Right cardiac atrium (tissue), 5 donors: Measurements from ENCODE around the gene LMLN. TPM values are rescaled to one million over a fixed set of nuclear protein-coding genes. Genes with fewer than 3 reads are reported as not detected.

Source experiments
- ATAC-seq, 2 donors: fragments of 200-7000 bp; cut with Tn5 transposase; one replicate each; pipeline versions ENCODE4 v1.8.0 to v1.9.1; 2020; ENCODE audit warnings: moderate library complexity in 2 of 2, mild to moderate bottlenecking in 1 of 2
- DNase-seq, 3 donors: peaks; one replicate each; pipeline ENCODE4 v3.0.0-alpha.2; 2020
- H3K27ac ChIP-seq: one replicate; pipeline ENCODE4 v1.5.1; 2013; ENCODE audit warnings: mild to moderate bottlenecking, low read length, control low read depth, moderate library complexity
- H3K27me3 ChIP-seq: one replicate; pipeline ENCODE4 v1.6.1; 2013; ENCODE audit not compliant: control insufficient read depth, insufficient read depth
- H3K4me1 ChIP-seq: one replicate; pipeline ENCODE4 v1.6.1; 2013; ENCODE audit warnings: low read length; ENCODE audit not compliant: control insufficient read depth, insufficient read depth
- H3K4me3 ChIP-seq: one replicate; pipeline ENCODE4 v1.5.1; 2013; ENCODE audit warnings: low read length, control low read depth
- H3K9me3 ChIP-seq: one replicate; pipeline ENCODE4 v1.6.1; 2013; ENCODE audit warnings: low read length; ENCODE audit not compliant: control insufficient read depth
- WGBS: extraction: QIAGEN DNeasy Blood & Tissue Kit; methylation state at CpG from one replicate; pipeline ENCODE4 v1.1.7; 2013; 5-methylcytosine and 5-hydroxymethylcytosine counted together
- intact Hi-C, 4 donors: fragments of 100-400 bp; cut with DNase I; formaldehyde crosslinking; loops; one replicate each; pipeline versions ENCODE4 v1.11.0 to v1.14.0; 2022 to 2023
- polyA plus RNA-seq: library from polyadenylated mRNA; stranded (reverse); fragments of 200-250 nt; gene quantifications from one replicate; pipeline ENCODE4 v1.2.3, GENCODE V29; 2013
- total RNA-seq, 4 donors: library from RNA; stranded (reverse); fragmentation: NEBNext Ultra II Directional; extraction: Animal tissue kit (Norgen Biotek cat#: 25700); gene quantifications; one replicate each; pipeline ENCODE4 v1.2.1, GENCODE V29; 2021
- donor health status: healthy with polysubstance abuse.
- donor health status: DM: no; HTN: yes; CAD: no.
- donor health status: DM: no; HTN: no; CAD: no.
- donor health status: DM: no; HTN: yes; CAD: no; lungs with severe emphysema.
- donor health status: DM: yes; HTN: yes; CAD: no.

LMLN gene
- total and polyA plus RNA-seq, 5 donors, result 2.6 to 7.9 (median 6.4) TPM

DNA sequence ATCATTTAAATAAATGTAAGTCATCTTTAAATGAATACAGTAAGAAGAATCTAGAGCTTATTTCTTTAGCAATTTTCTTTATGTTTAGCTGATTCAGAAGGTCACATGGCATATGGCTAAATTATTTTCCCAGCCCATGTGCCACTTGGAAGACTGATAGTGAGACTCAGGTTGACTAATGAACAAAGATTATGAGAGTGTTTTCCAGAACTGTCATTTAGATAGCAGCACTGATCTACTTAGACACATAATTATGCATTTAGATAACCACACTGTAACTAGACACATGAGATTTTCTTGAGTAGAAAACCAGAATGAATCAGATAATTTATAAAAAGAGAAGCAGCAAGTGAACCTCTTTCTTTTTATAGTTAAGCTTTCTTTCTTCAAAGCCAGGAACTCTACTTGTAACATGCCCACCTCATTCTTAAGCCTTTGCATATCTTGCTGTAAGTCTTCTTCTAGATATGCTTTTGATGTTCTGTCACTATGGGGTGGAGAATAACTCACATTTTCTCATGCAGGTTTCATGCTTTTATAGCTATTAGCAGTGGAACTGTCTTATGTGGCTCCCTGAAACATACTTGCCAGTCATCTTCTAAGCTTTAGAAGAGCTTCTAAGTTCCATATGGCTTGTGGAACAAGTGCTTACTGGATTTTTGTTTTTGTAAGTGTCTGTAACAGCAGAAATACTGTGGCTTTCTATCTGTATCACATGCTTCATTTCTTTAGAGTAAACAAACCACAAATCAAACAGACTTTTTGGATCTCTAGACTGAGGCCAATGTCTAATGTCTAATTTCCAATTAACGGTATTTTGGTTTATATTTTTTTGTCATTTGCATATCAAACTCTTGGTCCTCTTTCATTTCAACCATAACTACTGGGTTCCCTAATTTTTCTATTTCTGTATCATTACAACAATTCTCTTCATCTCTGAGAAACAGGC, 101.4 kb downstream of the LMLN start:
- WGBS, result 95% methylated on average over 1 of the region's 1 CpG
- no peak for ATAC-seq

DNA sequence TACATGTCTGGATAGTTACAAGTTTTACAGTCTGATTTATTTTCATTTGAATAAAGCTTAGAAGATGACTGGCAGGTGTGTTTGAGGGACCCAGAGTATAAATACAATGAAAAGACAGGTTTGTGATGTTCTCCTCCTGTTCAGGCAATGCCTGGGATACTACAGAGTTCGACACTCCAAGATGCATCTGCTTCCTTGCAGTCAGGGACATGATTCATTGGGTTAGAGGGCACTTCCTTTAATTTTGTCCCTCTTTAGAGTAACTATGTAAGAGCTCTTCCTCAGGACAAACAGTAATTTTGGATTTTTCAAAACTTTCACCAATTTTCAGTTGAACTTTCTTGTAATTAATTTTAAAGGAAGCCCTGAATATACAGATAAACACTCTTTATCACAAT, 102.0 kb downstream of the LMLN start:
- Histone ChIP-seq H3K27me3 (peaks cover 2% of the 10 kb centered on the region), H3K9me3 (no peaks in the 10 kb centered on the region), H3K4me1 (no peaks in the 10 kb centered on the region), H3K4me3 (no peak overlapping the region), H3K27ac (no peak overlapping the region)
- DNase-seq (no peak), ATAC-seq (no peak)
- intact Hi-C loops, result no loop called here
- WGBS, result 46% methylated on average over 1 of the region's 1 CpG

More for the DNA sequence above, 101.4 kb downstream of the LMLN start:
- no peak for DNase-seq
- H3K4me1 ChIP-seq, result no peaks in the 10 kb centered on the region
- intact Hi-C loops, result no loop called here
- H3K27me3 ChIP-seq, result peaks cover 2% of the 10 kb centered on the region
- no peak overlapping the region for H3K4me3 ChIP-seq
- H3K27ac ChIP-seq, result no peak overlapping the region
- no peaks in the 10 kb centered on the region for H3K9me3 ChIP-seq

GRCh38 chr3:198064420-198064819, 104.4 kb downstream of the LMLN start:
- Histone ChIP-seq H3K27me3 (peaks cover 2% of the 10 kb centered on the region), H3K4me1 (no peaks in the 10 kb centered on the region), H3K27ac (no peak overlapping the region), H3K9me3 (no peaks in the 10 kb centered on the region), H3K4me3 (no peak overlapping the region)
- ATAC-seq, result no peak
- WGBS, result 83% methylated on average over 5 of the region's 5 CpGs
- intact Hi-C loops, result no loop called here
- no peak for DNase-seq

DNA sequence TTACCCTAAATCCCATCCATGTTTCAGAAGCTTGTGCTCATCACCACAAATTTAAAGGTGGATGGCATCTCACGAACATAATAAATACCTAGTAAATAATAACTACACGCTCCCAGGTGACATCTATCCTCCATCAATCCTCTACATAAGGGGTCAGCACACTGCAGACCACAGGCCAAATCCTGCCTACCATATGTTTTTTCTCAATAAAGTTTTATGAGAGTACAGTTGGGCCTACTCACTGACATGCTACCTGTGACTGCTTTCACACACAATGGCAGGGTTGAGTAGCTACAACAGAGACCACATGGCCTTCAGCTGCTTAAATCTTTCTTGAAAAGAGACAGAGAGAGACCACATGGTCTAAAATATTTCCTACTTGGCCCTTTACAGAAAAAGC, 105.9 kb downstream of the LMLN start:
- H3K4me3 ChIP-seq, result no peak overlapping the region
- intact Hi-C loops, result no loop called here

GRCh38 chr3:198067416-198067815, 107.4 kb downstream of the LMLN start:
- H3K9me3 ChIP-seq, result no peaks in the 10 kb centered on the region
- peaks cover 2% of the 10 kb centered on the region for H3K27me3 ChIP-seq
- H3K4me1 ChIP-seq, result no peaks in the 10 kb centered on the region
- H3K4me3 ChIP-seq, result no peak overlapping the region
- no peak for ATAC-seq
- intact Hi-C loops, result no loop called here
- H3K27ac ChIP-seq, result no peak overlapping the region
- no peak for DNase-seq
- 75% methylated on average over 2 of the region's 2 CpGs for WGBS

More for the DNA sequence above, 105.9 kb downstream of the LMLN start:
- no peaks in the 10 kb centered on the region for H3K9me3 ChIP-seq
- no peaks in the 10 kb centered on the region for H3K4me1 ChIP-seq
- no peak for ATAC-seq
- no peak for DNase-seq
- 93% methylated on average over 2 of the region's 2 CpGs for WGBS
- peaks cover 2% of the 10 kb centered on the region for H3K27me3 ChIP-seq
- no peak overlapping the region for H3K27ac ChIP-seq

DNA sequence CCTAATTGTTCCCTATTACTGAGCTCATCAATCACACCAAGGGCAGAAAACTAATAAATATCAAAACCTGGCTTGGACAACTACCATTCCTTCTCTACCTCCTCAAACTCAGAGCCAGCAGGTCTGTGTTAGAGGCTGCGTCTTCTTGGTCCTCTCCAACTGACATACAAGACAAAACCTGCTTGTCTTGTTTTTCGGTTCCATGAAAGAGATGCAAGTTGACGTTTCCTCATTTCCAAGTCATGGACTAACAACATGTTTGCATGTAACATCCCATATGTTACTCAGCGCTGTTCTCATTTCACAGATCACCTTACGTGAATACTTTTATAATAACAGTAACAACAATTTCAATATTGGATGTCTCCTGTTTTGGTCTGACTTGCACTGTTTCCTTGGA, 110.9 kb downstream of the LMLN start:
- 93% methylated on average over 5 of the region's 5 CpGs for WGBS
- H3K4me1 ChIP-seq, result no peaks in the 10 kb centered on the region
- no peak overlapping the region for H3K27ac ChIP-seq
- intact Hi-C loops, result no loop called here
- H3K4me3 ChIP-seq, result no peak overlapping the region
- no peak for ATAC-seq
- DNase-seq, result no peak
- H3K9me3 ChIP-seq, result no peaks in the 10 kb centered on the region
- H3K27me3 ChIP-seq, result no peaks in the 10 kb centered on the region

DNA sequence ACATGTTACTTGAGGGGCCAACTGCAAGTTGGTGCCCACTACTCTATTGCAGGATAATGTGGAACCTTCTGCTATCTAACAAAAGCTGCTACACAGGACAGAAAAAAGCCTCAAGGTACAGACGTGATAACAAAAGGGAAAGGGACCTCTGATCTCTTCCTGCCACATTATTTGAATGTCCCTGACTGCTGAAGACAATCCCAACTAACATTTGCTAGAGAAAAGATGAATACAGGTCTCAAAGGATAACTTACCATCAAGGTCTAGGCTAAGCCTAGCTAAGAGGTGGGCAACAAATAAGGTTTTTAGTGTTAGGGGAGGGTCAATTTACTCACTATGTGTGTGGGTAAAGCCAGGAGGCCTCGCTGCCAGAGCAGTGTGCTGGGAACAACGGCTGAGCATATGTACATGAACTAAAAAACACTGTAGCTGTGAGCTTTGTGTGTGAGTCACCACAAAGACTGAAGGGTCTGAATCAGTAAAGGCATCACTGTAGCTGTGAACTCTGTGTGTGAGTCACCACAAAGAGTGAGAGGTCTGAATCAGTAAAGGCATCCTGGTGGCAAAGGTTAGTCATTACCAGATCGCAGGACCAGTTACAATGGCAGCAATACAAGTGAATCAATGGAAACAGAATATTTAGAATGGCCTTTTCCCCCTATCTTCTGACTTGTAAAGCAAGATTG, 111.7 kb downstream of the LMLN start:
- WGBS, result 66% methylated on average over 4 of the region's 4 CpGs
- DNase-seq (no peak), ATAC-seq (no peak)
- no peak overlapping the region for H3K4me3 ChIP-seq
- no peaks in the 10 kb centered on the region for H3K4me1 ChIP-seq
- H3K27ac ChIP-seq, result no peak overlapping the region
- H3K27me3 ChIP-seq, result no peaks in the 10 kb centered on the region
- intact Hi-C loops, result no loop called here
- no peaks in the 10 kb centered on the region for H3K9me3 ChIP-seq

DNA sequence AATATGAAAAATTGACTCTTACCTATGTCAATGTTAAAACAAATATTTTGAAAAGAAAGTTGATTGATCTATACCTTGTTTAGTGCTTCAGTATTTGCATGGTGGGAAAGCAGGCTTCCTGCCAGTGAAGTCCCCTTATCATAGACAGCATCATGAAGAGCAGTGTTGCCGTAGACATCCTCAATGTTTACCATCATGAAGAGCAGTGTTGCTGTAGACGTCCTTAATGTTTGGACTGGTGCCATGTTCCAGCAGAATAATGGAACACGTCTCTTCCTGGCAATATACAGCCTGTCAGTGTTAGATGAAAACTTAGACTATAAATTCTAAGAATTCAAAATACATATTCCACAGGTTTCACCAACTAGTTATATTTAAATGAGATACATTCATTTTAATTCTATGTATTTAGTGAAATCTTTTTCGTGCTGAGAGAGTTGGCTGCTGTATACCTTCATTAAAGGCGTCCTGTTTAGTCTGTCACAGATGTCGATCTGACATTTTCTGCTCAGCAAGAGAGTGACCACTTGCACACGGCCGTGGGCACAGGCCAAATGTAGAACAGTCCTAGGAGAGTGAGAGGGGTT, 116.8 kb downstream of the LMLN start:
- DNase-seq (no peak), ATAC-seq (no peak)
- intact Hi-C loops, result no loop called here
- H3K4me1 ChIP-seq, result no peaks in the 10 kb centered on the region
- no peaks in the 10 kb centered on the region for H3K27me3 ChIP-seq
- H3K27ac ChIP-seq, result no peak overlapping the region
- H3K4me3 ChIP-seq, result no peak overlapping the region
- no peaks in the 10 kb centered on the region for H3K9me3 ChIP-seq
- WGBS, result 45% methylated on average over 8 of the region's 8 CpGs

- DNase-seq, result no peak
- intact Hi-C loops, result no loop called here
- Histone ChIP-seq H3K9me3 (no peaks in the 10 kb centered on the region), H3K4me1 (no peaks in the 10 kb centered on the region), H3K27me3 (no peaks in the 10 kb centered on the region), H3K4me3 (peak overlapping the region; percentile 37), H3K27ac (no peak overlapping the region)
- WGBS, result 7% methylated on average over 47 of the region's 47 CpGs
- ATAC-seq, result peak; percentile 29 to 62
Measured at GRCh38 chr3:198079771-198080520, 119.9 kb downstream of the LMLN start.

- DNase-seq (peak; percentile 66 to 86 (median 86)), ATAC-seq (peak; percentile 96 to 99)
- peak overlapping the region; percentile 37 for H3K4me3 ChIP-seq
- 2% methylated on average over 86 of the region's 86 CpGs for WGBS
- no peak overlapping the region for H3K27ac ChIP-seq
- H3K9me3 ChIP-seq, result no peaks in the 10 kb centered on the region
- intact Hi-C loops, result no loop called here
- H3K27me3 ChIP-seq, result no peaks in the 10 kb centered on the region
- no peaks in the 10 kb centered on the region for H3K4me1 ChIP-seq
Measured at GRCh38 chr3:198080521-198081384, 120.7 kb downstream of the LMLN start.
